Activated gamma-delta T cell (primary cell): ENCODE data around the gene RARS2.
"Not testable (repeated sequence)": the region's sequence is repeated elsewhere in the genome, so short reads cannot be mapped to it uniquely, and the experiment has no call there.

ENCODE experiments used
- DNase-seq: peaks from one replicate; lab custom pipeline; 2025; lab: John Stamatoyannopoulos, UW

Gene RARS2

GRCh38 chr6:87501809-87502572 lies 87.8 kb downstream of the RARS2 start:
- DNase-seq, result no peak

- DNase-seq, result no peak
Measured at GRCh38 chr6:87498048-87498447, 91.7 kb downstream of the RARS2 start.

GRCh38 chr6:87494761-87495422 lies 94.9 kb downstream of the RARS2 start:
- DNase-seq, result no peak

GRCh38 chr6:87489326-87489725 lies 100.5 kb downstream of the RARS2 start:
- not testable (repeated sequence) for DNase-seq

- DNase-seq, result no peak
Measured at GRCh38 chr6:87487555-87487954, 102.2 kb downstream of the RARS2 start.

- DNase-seq, result no peak
Measured at GRCh38 chr6:87484491-87484890, 105.3 kb downstream of the RARS2 start.

GRCh38 chr6:87483929-87484328 lies 105.9 kb downstream of the RARS2 start:
- DNase-seq, result no peak

- DNase-seq, result no peak
Measured at GRCh38 chr6:87482366-87482765, 107.4 kb downstream of the RARS2 start.

- no peak for DNase-seq
Measured at GRCh38 chr6:87481931-87482330, 107.9 kb downstream of the RARS2 start.

- DNase-seq, result no peak
Measured at GRCh38 chr6:87473419-87473903, 116.3 kb downstream of the RARS2 start.

- DNase-seq, result peak; percentile 62
Measured at GRCh38 chr6:87472525-87473418, 117.0 kb downstream of the RARS2 start, which contains the start of gene SLC35A1. TSS of gene SLC35A1 (plus strand) at chr6:87472974. CDS start at chr6:87473004, 30 bp downstream.

GRCh38 chr6:87465051-87465450 lies 124.7 kb downstream of the RARS2 start:
- DNase-seq, result no peak
